Measurements from ENCODE around the gene MARS1.
"Not testable (repeated sequence)": the region's sequence is repeated elsewhere in the genome, so short reads cannot be mapped to it uniquely, and the experiment has no call there.

Gene MARS1

GRCh38 chr12:57487597-57488401, at the start of gene MARS1:
Gene MARS1, plus strand, starts transcription at chr12:57488068. Its CDS starts 23 bp downstream, at chr12:57488091.
- DNase-seq (ENCODE audit: low spot score), result peak; percentile 95

- DNase-seq (ENCODE audit: low spot score), result no peak
These were observed 49.5 kb upstream of the MARS1 start for GRCh38 chr12:57438400-57438799.

GRCh38 chr12:57439762-57440266, 48.1 kb upstream of the MARS1 start:
- DNase-seq (ENCODE audit: low spot score), result no peak

- not testable (repeated sequence) for DNase-seq (ENCODE audit: low spot score)
These were observed 46.5 kb upstream of the MARS1 start for GRCh38 chr12:57441393-57441792.

GRCh38 chr12:57441846-57442427, 45.9 kb upstream of the MARS1 start:
- no peak for DNase-seq (ENCODE audit: low spot score)

GRCh38 chr12:57444337-57444736, 43.5 kb upstream of the MARS1 start:
- not testable (repeated sequence) for DNase-seq (ENCODE audit: low spot score)

- no peak for DNase-seq (ENCODE audit: low spot score)
These were observed 43.1 kb upstream of the MARS1 start for GRCh38 chr12:57444744-57445143.

- no peak for DNase-seq (ENCODE audit: low spot score)
These were observed 41.4 kb upstream of the MARS1 start for GRCh38 chr12:57446292-57446960.

GRCh38 chr12:57448669-57449068, 39.2 kb upstream of the MARS1 start:
- no peak for DNase-seq (ENCODE audit: low spot score)

- no peak for DNase-seq (ENCODE audit: low spot score)
These were observed 38.5 kb upstream of the MARS1 start for GRCh38 chr12:57449375-57449774.

GRCh38 chr12:57450057-57450456, 37.8 kb upstream of the MARS1 start:
- no peak for DNase-seq (ENCODE audit: low spot score)

GRCh38 chr12:57451233-57451778, 36.6 kb upstream of the MARS1 start:
- no peak for DNase-seq (ENCODE audit: low spot score)

GRCh38 chr12:57452181-57452936, 35.5 kb upstream of the MARS1 start:
- DNase-seq (ENCODE audit: low spot score), result peak; percentile 75

GRCh38 chr12:57452937-57453509, 34.8 kb upstream of the MARS1 start:
- peak; percentile 78 for DNase-seq (ENCODE audit: low spot score)

GRCh38 chr12:57454213-57454565, 33.7 kb upstream of the MARS1 start:
- DNase-seq (ENCODE audit: low spot score), result no peak

- peak; percentile 40 for DNase-seq (ENCODE audit: low spot score)
These were observed 33.1 kb upstream of the MARS1 start, which contains the start of gene INHBE for GRCh38 chr12:57454566-57455373. Gene INHBE, plus strand, starts transcription at chr12:57455307. Its CDS starts 230 bp downstream, at chr12:57455537.

GRCh38 chr12:57455374-57456144, 32.3 kb upstream of the MARS1 start:
- DNase-seq (ENCODE audit: low spot score), result no peak

GRCh38 chr12:57456145-57456700, 31.6 kb upstream of the MARS1 start:
- DNase-seq (ENCODE audit: low spot score), result no peak

GRCh38 chr12:57456737-57457490, 31.0 kb upstream of the MARS1 start:
- no peak for DNase-seq (ENCODE audit: low spot score)

Measured in AG08395 (cell line).